ENCODE results near the gene ACTMAP.
A peak's percentile ranks its signal among the peaks of the same experiment; 100 is the strongest.
"Not testable (repeated sequence)": the region's sequence is repeated elsewhere in the genome, so short reads cannot be mapped to it uniquely, and the experiment has no call there.

The ACTMAP gene

GRCh38 chr19:40775632-40776022 lies 25.4 kb upstream of the ACTMAP start:
- no peak for DNase-seq

GRCh38 chr19:40774916-40775631 lies 24.8 kb upstream of the ACTMAP start, which contains the start of gene MIA:
MIA (plus strand) TSS chr19:40775521; CDS start chr19:40775543, 22 bp downstream.
- DNase-seq, result no peak

GRCh38 chr19:40771101-40771862 lies 21.0 kb upstream of the ACTMAP start:
- not testable (repeated sequence) for DNase-seq

GRCh38 chr19:40768869-40769268 lies 18.6 kb upstream of the ACTMAP start:
- DNase-seq, result no peak

GRCh38 chr19:40766385-40766784 lies 16.1 kb upstream of the ACTMAP start:
- DNase-seq, result not testable (repeated sequence)

DNA sequence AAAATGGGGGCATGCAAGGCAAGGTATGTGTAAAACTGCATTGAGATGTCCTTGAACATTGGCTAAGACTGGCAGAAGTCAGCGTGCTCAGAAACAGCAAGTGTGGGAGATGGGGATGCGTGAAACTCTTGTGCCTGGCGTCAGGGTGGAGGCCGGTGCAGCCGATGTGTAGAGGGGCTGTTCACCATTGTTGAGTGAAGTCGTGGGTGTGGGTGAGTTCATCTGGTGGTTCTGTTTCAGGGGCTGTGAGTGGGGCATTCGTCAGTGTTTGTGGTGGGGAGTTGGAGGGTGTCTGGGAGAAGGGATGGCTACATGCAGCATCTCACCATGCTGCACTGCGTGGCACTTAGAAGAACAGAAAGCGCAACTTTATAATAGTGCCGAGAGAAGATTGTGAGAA lies 13.7 kb upstream of the ACTMAP start:
- DNase-seq, result no peak

DNA sequence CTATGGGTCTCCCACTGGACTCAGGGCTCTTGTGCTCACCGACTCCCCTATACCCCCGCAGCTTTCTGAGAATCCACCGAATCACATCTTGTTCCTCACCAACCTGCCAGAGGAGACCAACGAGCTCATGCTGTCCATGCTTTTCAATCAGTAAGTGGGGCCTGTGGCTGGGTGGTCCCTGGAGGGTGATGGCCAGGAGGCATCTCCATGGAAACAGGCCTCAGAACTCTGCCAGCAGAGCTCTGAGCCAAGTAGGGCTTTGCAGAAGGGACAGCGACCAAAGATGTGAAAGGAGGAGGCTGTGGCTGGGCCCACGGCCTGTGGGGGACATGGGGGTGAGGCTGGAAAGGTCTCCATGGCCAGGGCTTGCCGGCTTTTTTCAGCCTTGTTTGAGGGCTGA lies 13.2 kb upstream of the ACTMAP start:
- DNase-seq, result no peak

- no peak for DNase-seq
These were observed 12.6 kb upstream of the ACTMAP start for GRCh38 chr19:40762754-40763470.

DNA sequence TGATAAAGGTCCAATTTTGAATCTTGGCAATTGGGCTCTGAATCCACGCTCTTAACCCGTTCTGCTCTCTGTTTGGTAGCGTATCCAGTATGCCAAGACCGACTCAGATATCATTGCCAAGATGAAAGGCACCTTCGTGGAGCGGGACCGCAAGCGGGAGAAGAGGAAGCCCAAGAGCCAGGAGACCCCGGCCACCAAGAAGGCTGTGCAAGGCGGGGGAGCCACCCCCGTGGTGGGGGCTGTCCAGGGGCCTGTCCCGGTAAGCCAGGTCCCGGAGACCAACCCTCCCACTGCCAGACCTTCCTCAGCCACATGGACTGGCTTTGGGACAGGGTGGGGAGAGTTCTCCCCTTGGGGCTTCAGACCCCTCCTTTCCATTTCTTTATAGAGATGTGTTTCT lies 9.1 kb upstream of the ACTMAP start:
- DNase-seq, result no peak

DNA sequence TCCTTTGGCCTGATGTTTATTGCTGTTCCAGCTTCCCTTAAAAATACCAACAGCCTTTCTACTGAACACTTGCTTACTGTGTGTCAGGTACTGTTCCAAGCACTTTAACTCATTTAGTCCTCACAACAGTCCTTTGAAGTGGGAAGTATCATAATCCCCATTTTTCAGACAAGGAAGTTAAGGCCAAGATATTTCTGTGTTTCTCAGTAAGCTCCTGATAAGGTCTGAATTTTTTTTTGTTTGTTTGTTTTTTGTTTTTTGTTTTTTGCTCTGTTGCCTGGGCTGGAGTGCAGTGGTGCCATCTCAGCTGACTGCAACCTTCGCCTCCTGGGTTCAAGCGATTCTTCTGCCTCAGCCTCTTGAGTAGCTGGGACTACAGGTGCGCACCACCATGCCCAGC lies 8.2 kb upstream of the ACTMAP start:
- DNase-seq, result no peak

DNA sequence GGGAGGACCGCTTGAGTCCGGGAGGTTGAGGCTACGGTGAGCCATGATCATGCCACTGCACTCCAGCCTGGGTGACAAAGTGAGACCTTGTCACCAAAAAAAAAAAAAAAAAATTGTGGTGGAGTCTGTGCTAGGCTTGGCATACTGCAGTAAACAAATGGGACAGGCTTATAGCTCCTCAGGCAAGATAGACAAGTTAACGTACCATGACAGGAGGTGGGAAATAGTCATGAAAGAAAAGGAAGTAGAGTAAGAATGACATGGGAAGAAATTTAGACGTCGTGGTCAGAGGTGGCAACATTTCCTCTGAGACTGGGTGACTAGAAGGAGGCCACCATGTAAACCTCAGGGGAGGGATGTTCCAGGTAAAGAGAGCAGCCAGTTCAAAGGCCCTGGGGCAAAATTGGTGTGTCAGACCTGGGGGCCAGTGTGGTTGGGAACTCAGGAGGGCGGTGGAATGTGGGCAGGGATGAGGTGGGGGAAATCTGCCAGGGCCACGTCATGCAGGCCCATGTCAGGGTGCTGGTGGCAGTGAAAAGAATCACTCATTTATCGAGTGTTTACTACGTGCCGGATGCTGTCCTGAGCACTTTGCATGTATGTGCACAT lies 6.3 kb upstream of the ACTMAP start:
- DNase-seq, result no peak

DNA sequence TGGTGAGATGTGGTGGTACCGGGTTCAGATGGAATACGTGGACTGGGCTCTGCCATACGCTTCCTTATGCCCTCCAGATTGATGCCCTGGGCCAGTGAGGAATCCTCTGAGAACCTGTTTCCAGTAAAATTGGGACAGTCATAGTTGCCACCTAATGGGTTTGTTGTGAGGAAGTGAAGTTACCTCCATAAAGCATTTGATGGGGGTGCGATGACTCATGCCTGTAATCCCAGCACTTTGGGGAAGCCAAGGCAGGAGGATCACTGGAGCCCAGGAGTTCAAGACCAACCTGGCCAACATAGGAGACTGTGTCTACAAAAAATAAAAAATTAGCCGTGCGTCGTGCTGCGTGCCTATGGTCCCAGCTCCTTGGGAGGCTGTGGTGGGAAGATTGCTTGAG lies 5.5 kb upstream of the ACTMAP start:
- no peak for DNase-seq

GRCh38 chr19:40755248-40755624 lies 5.0 kb upstream of the ACTMAP start:
- no peak for DNase-seq

- DNase-seq, result no peak
These were observed 4.5 kb upstream of the ACTMAP start for GRCh38 chr19:40754611-40755247.

DNA sequence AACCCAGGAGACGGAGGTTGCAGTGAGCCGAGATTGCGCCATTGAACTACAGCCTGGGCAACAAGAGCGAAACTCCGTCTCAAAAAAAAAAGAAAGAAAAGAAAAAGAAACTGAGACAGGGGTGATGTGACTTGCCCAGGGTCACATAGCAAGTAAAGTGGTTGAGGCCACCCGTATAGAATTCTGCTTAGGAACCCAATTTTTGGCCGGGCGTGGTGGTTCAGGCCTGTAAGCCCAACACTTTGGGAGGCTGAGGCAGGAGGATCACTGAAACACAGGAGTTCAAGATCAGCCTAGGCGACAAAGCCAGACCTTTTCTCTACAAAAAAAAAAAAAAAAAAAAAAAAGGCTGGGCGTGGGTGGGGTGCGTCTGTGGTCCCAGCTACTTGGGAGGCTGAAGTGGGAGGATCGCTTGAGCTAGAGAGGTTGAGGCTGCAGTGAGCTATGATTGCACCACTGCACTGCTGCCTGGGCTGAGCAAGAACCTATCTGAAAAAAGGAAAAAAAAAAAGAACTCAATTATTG lies 2.0 kb upstream of the ACTMAP start:
- DNase-seq, result no peak

DNA sequence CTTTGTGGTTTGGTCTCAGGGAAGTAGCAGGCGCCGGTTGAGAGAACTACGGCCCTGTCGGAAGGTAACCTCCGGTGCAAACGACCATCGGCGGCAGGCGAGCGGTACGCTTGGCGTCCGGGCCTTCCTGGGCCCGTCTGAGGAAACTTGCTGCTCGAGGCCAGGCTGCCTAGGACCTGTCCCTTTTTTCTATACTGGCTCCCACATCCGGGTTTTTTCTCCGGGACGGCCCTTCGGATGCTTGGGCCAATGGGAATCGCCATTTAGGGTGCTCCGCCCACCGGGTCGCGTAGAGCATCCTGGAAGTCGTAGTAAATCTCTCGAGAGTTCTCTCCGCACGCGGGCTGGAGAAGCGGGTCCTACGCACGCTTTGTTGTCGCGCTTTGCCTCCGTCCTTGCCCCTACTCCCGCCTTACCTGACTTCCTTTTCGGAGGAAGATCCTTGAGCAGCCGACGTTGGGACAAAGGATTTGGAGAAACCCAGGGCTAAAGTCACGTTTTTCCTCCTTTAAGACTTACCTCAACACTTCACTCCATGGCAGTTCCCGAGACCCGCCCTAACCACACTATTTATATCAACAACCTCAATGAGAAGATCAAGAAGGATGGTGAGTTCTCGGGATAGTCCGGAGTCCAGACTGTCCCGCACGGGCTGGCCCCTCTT lies 729 bp upstream of the ACTMAP start, which contains the start of gene SNRPA:
TSS of gene SNRPA (plus strand) at position 330 of the 664 bp plus-strand sequence. CDS start at position 536, 206 bp downstream.
- DNase-seq, result peak; percentile 95

- DNase-seq, result no peak
These were observed 2.7 kb downstream of the ACTMAP start for GRCh38 chr19:40747536-40747935.

GRCh38 chr19:40745402-40745780 lies 4.9 kb downstream of the ACTMAP start:
- no peak for DNase-seq

DNA sequence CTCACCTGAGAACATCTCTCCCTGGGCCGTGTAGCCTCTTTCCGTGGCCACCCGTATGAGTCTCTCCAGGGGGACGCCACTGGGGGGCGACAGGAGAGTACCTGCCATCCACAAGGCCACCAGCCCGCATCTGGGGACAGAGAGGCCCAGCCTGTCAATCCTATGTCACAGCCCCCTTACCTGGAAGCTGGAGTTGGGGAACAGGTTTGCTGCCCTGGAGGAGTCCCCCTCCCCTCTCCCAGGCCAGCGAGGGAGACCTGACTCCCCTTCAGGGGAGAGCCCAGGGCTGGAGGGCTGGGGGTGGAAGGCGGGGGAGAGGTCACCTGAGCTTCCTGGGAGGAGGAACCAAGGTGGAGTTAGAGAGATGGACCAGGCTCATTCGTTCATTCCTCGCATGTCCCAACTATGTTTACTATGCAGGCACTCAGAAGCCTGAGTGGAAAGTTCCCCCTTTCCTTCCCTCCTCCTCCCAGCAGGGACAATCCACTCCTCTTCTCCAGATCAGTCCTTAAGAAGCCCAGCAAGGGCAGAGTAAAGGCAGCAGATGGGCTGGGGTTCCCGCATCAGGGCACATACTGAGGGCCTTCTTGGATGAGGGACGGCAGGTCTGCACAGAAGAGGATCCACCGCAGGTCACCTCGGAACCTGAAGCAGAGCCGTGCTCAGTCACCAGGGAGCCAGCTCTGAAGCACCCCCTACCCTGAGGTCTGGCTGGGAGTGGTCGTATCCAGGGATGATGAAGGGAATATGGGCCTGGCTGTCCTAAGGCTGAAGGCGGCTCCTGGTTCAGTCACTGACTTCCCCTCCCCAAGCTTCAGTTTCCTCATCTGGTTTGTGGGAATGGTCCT lies 5.5 kb downstream of the ACTMAP start:
- no peak for DNase-seq

DNA sequence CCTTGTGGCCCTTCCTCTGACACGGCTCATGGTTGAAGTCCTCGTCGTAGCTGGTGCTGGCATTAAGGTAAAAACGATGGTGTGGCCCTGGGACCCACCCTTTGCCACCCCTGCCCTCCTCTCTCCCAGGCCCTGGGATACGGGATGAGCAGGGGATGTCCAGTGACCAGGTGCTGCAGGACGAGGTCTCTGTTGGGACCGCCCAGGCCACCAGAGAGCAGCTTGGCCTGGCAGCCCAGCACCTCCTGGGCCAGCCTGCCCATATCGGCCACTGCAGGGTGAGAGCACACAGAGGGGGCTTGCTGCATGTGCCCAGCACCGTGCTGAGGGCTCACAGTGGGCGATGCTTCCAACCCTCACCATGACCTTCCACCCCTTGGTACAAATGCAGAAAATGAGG lies 6.4 kb downstream of the ACTMAP start:
- no peak for DNase-seq

- DNase-seq, result no peak
These were observed 7.4 kb downstream of the ACTMAP start for GRCh38 chr19:40742886-40743285.

All from DMS 273 treated with DMSO at 0.1 percent for 48 hours (cell line).